Measurements from ENCODE around the gene SLC7A5.
A peak's percentile ranks its signal among the peaks of the same experiment; 100 is the strongest.

SLC7A5 gene

GRCh38 chr16:87846705-87847466 is 22.4 kb downstream of the SLC7A5 start:
- ATAC-seq (ENCODE audit: low read depth) = no peak
- TF ChIP-seq CTCF (IDR thresholded peaks at IDR 0.05; ENCODE audit: poor library complexity, severe bottlenecking) = no peak
- no peak for DNase-seq (ENCODE audit: low spot score)
- Histone ChIP-seq H3K4me1 (ENCODE audit: insufficient read depth, poor library complexity, severe bottlenecking) (peaks cover 49% of the 10 kb centered on the region), H3K4me3 (ENCODE audit: severe bottlenecking) (no peak overlapping the region), H3K9me3 (ENCODE audit: severe bottlenecking) (no peaks in the 10 kb centered on the region), H3K27ac (ENCODE audit: poor library complexity, severe bottlenecking) (peak overlapping the region; percentile 98), H3K36me3 (ENCODE audit: low read depth) (peaks cover 98% of the 10 kb centered on the region), H3K27me3 (ENCODE audit: insufficient read depth, poor library complexity, severe bottlenecking) (no peaks in the 10 kb centered on the region)

GRCh38 chr16:87845807-87846619 is 23.3 kb downstream of the SLC7A5 start:
- Histone ChIP-seq H3K36me3 (ENCODE audit: low read depth) (peaks cover 98% of the 10 kb centered on the region), H3K27ac (ENCODE audit: poor library complexity, severe bottlenecking) (peak overlapping the region; percentile 98), H3K9me3 (ENCODE audit: severe bottlenecking) (no peaks in the 10 kb centered on the region), H3K27me3 (ENCODE audit: insufficient read depth, poor library complexity, severe bottlenecking) (no peaks in the 10 kb centered on the region), H3K4me1 (ENCODE audit: insufficient read depth, poor library complexity, severe bottlenecking) (peaks cover 46% of the 10 kb centered on the region), H3K4me3 (ENCODE audit: severe bottlenecking) (no peak overlapping the region)
- DNase-seq (ENCODE audit: low spot score) = no peak
- ATAC-seq (ENCODE audit: low read depth) = no peak
- no peak for TF ChIP-seq CTCF (IDR thresholded peaks at IDR 0.05; ENCODE audit: poor library complexity, severe bottlenecking)

- Histone ChIP-seq H3K36me3 (ENCODE audit: low read depth) (peaks cover 98% of the 10 kb centered on the region), H3K4me1 (ENCODE audit: insufficient read depth, poor library complexity, severe bottlenecking) (peaks cover 39% of the 10 kb centered on the region), H3K27me3 (ENCODE audit: insufficient read depth, poor library complexity, severe bottlenecking) (no peaks in the 10 kb centered on the region), H3K4me3 (ENCODE audit: severe bottlenecking) (no peak overlapping the region), H3K9me3 (ENCODE audit: severe bottlenecking) (no peaks in the 10 kb centered on the region), H3K27ac (ENCODE audit: poor library complexity, severe bottlenecking) (peak overlapping the region; percentile 65)
- ATAC-seq (ENCODE audit: low read depth) = peak; percentile 43
- no peak for DNase-seq (ENCODE audit: low spot score)
- no peak for TF ChIP-seq CTCF (IDR thresholded peaks at IDR 0.05; ENCODE audit: poor library complexity, severe bottlenecking)
Observed at GRCh38 chr16:87845213-87845612, 24.1 kb downstream of the SLC7A5 start.

- DNase-seq (ENCODE audit: low spot score) = no peak
- no peak for TF ChIP-seq CTCF (IDR thresholded peaks at IDR 0.05; ENCODE audit: poor library complexity, severe bottlenecking)
- peak overlapping the region; percentile 65 for H3K27ac ChIP-seq (ENCODE audit: poor library complexity, severe bottlenecking)
Observed at GRCh38 chr16:87844809-87845208, 24.5 kb downstream of the SLC7A5 start.

More at GRCh38 chr16:87844809-87845208, 24.5 kb downstream of the SLC7A5 start:
- ATAC-seq (ENCODE audit: low read depth) = no peak; the same call in 2 of the 3 replicates
- Histone ChIP-seq H3K36me3 (ENCODE audit: low read depth) (peaks cover 98% of the 10 kb centered on the region), H3K9me3 (ENCODE audit: severe bottlenecking) (no peaks in the 10 kb centered on the region), H3K27me3 (ENCODE audit: insufficient read depth, poor library complexity, severe bottlenecking) (no peaks in the 10 kb centered on the region), H3K4me3 (ENCODE audit: severe bottlenecking) (no peak overlapping the region), H3K4me1 (ENCODE audit: insufficient read depth, poor library complexity, severe bottlenecking) (peaks cover 39% of the 10 kb centered on the region)
